22Rv1 (cell line): Measurements from ENCODE around the gene TOP1.

ENCODE experiments used
- ZFX ChIP-seq: fragments of 450-650 bp; IDR thresholded peaks from 2 replicates; pipeline ENCODE4 v1.6.1; 2017; ENCODE audit warnings: antibody characterized with exemption, borderline replicate concordance
- TF ChIP-seq, protein P1 (sequence below): fragments of 450-650 bp; IDR thresholded peaks from 2 replicates; pipeline ENCODE4 v1.5.1; 2017; ENCODE audit warnings: mild to moderate bottlenecking

DNA sequence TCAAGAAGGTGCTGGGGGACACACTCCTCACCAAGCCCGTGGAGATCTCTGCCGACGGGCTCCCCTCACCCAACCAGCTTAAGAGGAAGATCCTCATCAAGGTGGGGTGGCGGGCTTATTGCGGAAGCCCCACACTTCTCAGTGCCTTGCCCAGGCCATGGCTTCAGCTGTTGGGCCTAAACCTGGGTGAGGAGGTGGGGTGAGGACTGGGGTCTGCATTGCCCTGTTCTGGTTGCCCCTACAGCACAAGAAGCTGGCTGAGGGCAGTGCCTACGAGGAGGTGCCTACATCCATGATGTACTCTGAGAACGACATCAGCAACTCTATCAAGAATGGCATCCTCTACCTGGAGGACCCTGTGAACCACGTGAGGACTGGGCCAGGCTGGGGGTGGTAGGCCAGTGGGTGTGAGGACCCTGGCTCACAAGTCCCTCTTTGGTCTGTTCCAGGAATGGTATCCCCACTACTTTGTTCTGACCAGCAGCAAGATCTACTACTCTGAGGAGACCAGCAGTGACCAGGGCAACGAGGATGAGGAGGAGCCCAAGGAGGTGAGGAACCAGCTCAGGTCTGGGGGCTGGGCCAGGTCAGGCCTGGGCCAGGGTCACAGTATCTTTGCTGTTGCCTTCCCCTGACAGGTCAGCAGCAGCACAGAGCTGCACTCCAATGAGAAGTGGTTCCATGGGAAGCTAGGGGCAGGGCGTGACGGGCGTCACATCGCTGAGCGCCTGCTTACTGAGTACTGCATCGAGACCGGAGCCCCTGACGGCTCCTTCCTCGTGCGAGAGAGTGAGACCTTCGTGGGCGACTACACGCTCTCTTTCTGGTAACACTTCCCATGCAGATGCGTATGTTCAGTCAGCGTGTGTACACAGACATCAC is 136.6 kb downstream of the TOP1 start:
- TF ChIP-seq, protein P1, sequence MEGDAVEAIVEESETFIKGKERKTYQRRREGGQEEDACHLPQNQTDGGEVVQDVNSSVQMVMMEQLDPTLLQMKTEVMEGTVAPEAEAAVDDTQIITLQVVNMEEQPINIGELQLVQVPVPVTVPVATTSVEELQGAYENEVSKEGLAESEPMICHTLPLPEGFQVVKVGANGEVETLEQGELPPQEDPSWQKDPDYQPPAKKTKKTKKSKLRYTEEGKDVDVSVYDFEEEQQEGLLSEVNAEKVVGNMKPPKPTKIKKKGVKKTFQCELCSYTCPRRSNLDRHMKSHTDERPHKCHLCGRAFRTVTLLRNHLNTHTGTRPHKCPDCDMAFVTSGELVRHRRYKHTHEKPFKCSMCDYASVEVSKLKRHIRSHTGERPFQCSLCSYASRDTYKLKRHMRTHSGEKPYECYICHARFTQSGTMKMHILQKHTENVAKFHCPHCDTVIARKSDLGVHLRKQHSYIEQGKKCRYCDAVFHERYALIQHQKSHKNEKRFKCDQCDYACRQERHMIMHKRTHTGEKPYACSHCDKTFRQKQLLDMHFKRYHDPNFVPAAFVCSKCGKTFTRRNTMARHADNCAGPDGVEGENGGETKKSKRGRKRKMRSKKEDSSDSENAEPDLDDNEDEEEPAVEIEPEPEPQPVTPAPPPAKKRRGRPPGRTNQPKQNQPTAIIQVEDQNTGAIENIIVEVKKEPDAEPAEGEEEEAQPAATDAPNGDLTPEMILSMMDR: no peak
- TF ChIP-seq ZFX: no peak
